SU-DHL-6 (cell line): ENCODE measurements around the gene CXCL14.

Experiments used
- H2AFZ ChIP-seq: fragments of 200-600 bp; sonication (generic); 2 replicates; pipeline ENCODE4 v1.6.1; 2014; ENCODE audit warnings: low read depth, mild to moderate bottlenecking, moderate library complexity, mixed read lengths, antibody characterized with exemption, low read length; ENCODE audit not compliant: severe bottlenecking
- H3F3A ChIP-seq: fragments of 200-600 bp; shearing (Covaris generic); 2 replicates; pipeline ENCODE4 v1.6.0; 2016; ENCODE audit warnings: antibody characterized with exemption, mild to moderate bottlenecking; ENCODE audit not compliant: insufficient read depth
- H3K27ac ChIP-seq: fragments of 200-600 bp; sonication (generic); 2 replicates; pipeline ENCODE4 v1.5.1; 2016; ENCODE audit warnings: low read depth, mild to moderate bottlenecking, low read length, moderate library complexity, mixed read lengths
- H3K27me3 ChIP-seq: fragments of 200-600 bp; sonication (generic), shearing (Covaris generic); 2 replicates; pipeline ENCODE4 v1.6.0; 2014; ENCODE audit warnings: mild to moderate bottlenecking, low read length
- H3K36me3 ChIP-seq: fragments of 200-600 bp; sonication (generic); 2 replicates; pipeline ENCODE4 v1.6.1; 2014; ENCODE audit warnings: mild to moderate bottlenecking, low read length, mixed read lengths
- H3K4me2 ChIP-seq: fragments of 300-600, 200-600 bp; shearing (Covaris generic), sonication (generic); 2 replicates; pipeline ENCODE4 v1.6.0; 2014; ENCODE audit warnings: low read length, low read depth, mild to moderate bottlenecking; ENCODE audit not compliant: poor library complexity, severe bottlenecking
- H3K4me3 ChIP-seq: fragments of 200-600 bp; sonication (generic); 2 replicates; pipeline ENCODE4 v1.5.1; 2014; ENCODE audit warnings: antibody characterized with exemption, low read length, mild to moderate bottlenecking, mixed read lengths; ENCODE audit not compliant: insufficient read depth, poor library complexity, severe bottlenecking
- H3K79me2 ChIP-seq: fragments of 200-600 bp; sonication (generic); 2 replicates; pipeline ENCODE4 v1.6.1; 2014; ENCODE audit warnings: mild to moderate bottlenecking, low read length, moderate library complexity; ENCODE audit not compliant: insufficient read depth
- H3K9ac ChIP-seq: fragments of 200-600 bp; sonication (generic); 2 replicates; pipeline ENCODE4 v1.7.0; 2014; ENCODE audit warnings: mild to moderate bottlenecking, low read length
- H3K9me2 ChIP-seq: fragments of 200-600 bp; sonication (generic); replicated peaks from 2 replicates; pipeline ENCODE4 v1.6.1; 2014; ENCODE audit warnings: low read length; ENCODE audit not compliant: insufficient read depth
- H3K9me3 ChIP-seq: fragments of 200-600 bp; sonication (generic); 2 replicates; pipeline ENCODE4 v1.6.1; 2014; ENCODE audit warnings: low read length, mixed read lengths; ENCODE audit not compliant: insufficient read depth
- H4K20me1 ChIP-seq: fragments of 200-600 bp; sonication (generic); 2 replicates; pipeline ENCODE4 v1.6.1; 2014; ENCODE audit warnings: low read depth, mild to moderate bottlenecking, antibody characterized with exemption, low read length, moderate library complexity, mixed read lengths
- CTCF ChIP-seq: fragments of 200-600 bp; sonication (generic); IDR thresholded peaks from one replicate; pipeline ENCODE4 v1.5.1; 2017; ENCODE audit warnings: antibody characterized with exemption, mild to moderate bottlenecking, low read length, moderate library complexity; ENCODE audit not compliant: insufficient read depth, poor library complexity, severe bottlenecking
- EZH2phosphoT487 ChIP-seq: fragments of 200-600 bp; sonication (generic), shearing (Covaris generic); conservative IDR thresholded peaks from 2 replicates; pipeline ENCODE4 v1.6.1; 2018; ENCODE audit warnings: mild to moderate bottlenecking, antibody characterized with exemption, low read length, moderate library complexity, mixed read lengths

The CXCL14 gene

GRCh38 chr5:135539430-135540005 lies 39.3 kb downstream of the CXCL14 start:
- no peak overlapping the region for H3K27ac ChIP-seq
- no peaks in the 10 kb centered on the region for H3K9me2 ChIP-seq
- H3F3A ChIP-seq = no peaks in the 10 kb centered on the region
- H3K36me3 ChIP-seq = no peaks in the 10 kb centered on the region
- H3K79me2 ChIP-seq = no peaks in the 10 kb centered on the region
- H3K27me3 ChIP-seq = no peaks in the 10 kb centered on the region
- no peaks in the 10 kb centered on the region for H4K20me1 ChIP-seq
- no peak overlapping the region for H3K9ac ChIP-seq
- H3K4me2 ChIP-seq = no peak overlapping the region
- TF ChIP-seq CTCF = no peak
- no peak for TF ChIP-seq EZH2phosphoT487
- no peak overlapping the region for H2AFZ ChIP-seq
- H3K9me3 ChIP-seq = no peaks in the 10 kb centered on the region
- H3K4me3 ChIP-seq = no peak overlapping the region

- Histone ChIP-seq H3F3A (no peaks in the 10 kb centered on the region), H3K4me3 (no peak overlapping the region), H4K20me1 (no peaks in the 10 kb centered on the region), H3K9me3 (no peaks in the 10 kb centered on the region), H3K4me2 (no peak overlapping the region), H3K79me2 (no peaks in the 10 kb centered on the region), H3K27me3 (no peaks in the 10 kb centered on the region), H3K9me2 (no peaks in the 10 kb centered on the region), H3K9ac (no peak overlapping the region), H2AFZ (no peak overlapping the region), H3K36me3 (no peaks in the 10 kb centered on the region), H3K27ac (no peak overlapping the region)
- TF ChIP-seq CTCF (no peak), EZH2phosphoT487 (no peak)
Measured at GRCh38 chr5:135538261-135538660, 40.5 kb downstream of the CXCL14 start.

GRCh38 chr5:135537745-135538144 lies 41.0 kb downstream of the CXCL14 start:
- Histone ChIP-seq H3K27ac (no peak overlapping the region), H3K9me2 (no peaks in the 10 kb centered on the region), H3K79me2 (no peaks in the 10 kb centered on the region), H3K36me3 (no peaks in the 10 kb centered on the region), H3K4me3 (no peak overlapping the region), H3K4me2 (no peak overlapping the region), H2AFZ (no peak overlapping the region), H4K20me1 (no peaks in the 10 kb centered on the region), H3F3A (no peaks in the 10 kb centered on the region), H3K9ac (no peak overlapping the region), H3K9me3 (no peaks in the 10 kb centered on the region), H3K27me3 (no peaks in the 10 kb centered on the region)
- TF ChIP-seq CTCF (no peak), EZH2phosphoT487 (no peak)
